Nephron (organoid): ENCODE results near the gene MAGEF1.

Source experiments
- H3K27ac Mint-ChIP-seq, 3 experiments: 2 replicates each; pipeline ENCODE4 v1.8.0; 2020; ENCODE audit warnings: mixed read lengths in 3 of 3, mild to moderate bottlenecking in 2 of 3, moderate library complexity in 1 of 3
- H3K27me3 Mint-ChIP-seq: 2 replicates; pipeline ENCODE4 v1.8.0; 2021; ENCODE audit warnings: low read depth, mild to moderate bottlenecking, moderate library complexity, mixed read lengths
- H3K36me3 Mint-ChIP-seq: 2 replicates; pipeline ENCODE4 v1.8.0; 2020; ENCODE audit warnings: low read depth, mixed read lengths
- H3K4me1 Mint-ChIP-seq: 2 replicates; pipeline ENCODE4 v1.8.0; 2020; ENCODE audit warnings: mixed read lengths
- H3K4me3 Mint-ChIP-seq, 3 experiments: 2 replicates each; pipeline ENCODE4 v1.8.0; 2020; ENCODE audit warnings: mild to moderate bottlenecking in 3 of 3, mixed read lengths in 3 of 3, moderate library complexity in 2 of 3
- H3K9me3 Mint-ChIP-seq: 2 replicates; pipeline ENCODE4 v1.8.0; 2020; ENCODE audit warnings: mixed read lengths
- TF ChIP-seq, protein P1 (sequence below), 3 experiments: fragments of 200-600 bp; sonication (generic); IDR thresholded peaks; one replicate each; pipeline ENCODE4 v1.5.0; 2021; ENCODE audit warnings: antibody characterized with exemption in 3 of 3; ENCODE audit not compliant: unreplicated experiment in 3 of 3

MAGEF1 gene

DNA sequence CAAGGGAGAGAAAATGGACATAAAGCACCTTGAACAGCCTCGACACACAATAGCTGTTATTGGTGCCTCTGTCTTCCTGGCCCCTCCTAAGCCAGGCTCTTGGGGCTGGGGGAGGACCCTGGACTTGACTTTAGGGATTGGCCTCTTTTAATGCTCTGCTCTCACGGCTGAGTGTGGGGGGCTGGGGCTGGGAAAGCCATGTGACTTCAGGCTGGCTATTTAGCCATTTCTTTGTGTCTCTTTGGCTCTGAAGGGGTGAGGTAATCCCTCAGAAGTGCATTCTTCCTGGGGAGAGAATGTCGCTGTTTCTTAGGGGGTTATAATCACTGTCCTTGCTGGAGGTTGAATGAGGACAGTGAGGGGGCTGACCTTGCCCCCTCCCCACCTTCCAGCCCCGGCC is 26.2 kb downstream of the MAGEF1 start:
- Mint-ChIP-seq H3K36me3 (no peaks in the 10 kb centered on the region), H3K9me3 (no peaks in the 10 kb centered on the region), H3K27ac (peak overlapping the region; percentile 90 to 97 (median 95)), H3K4me3 (no peak overlapping the region), H3K27me3 (no peaks in the 10 kb centered on the region), H3K4me1 (peaks cover 70% of the 10 kb centered on the region)
- TF ChIP-seq, protein P1, sequence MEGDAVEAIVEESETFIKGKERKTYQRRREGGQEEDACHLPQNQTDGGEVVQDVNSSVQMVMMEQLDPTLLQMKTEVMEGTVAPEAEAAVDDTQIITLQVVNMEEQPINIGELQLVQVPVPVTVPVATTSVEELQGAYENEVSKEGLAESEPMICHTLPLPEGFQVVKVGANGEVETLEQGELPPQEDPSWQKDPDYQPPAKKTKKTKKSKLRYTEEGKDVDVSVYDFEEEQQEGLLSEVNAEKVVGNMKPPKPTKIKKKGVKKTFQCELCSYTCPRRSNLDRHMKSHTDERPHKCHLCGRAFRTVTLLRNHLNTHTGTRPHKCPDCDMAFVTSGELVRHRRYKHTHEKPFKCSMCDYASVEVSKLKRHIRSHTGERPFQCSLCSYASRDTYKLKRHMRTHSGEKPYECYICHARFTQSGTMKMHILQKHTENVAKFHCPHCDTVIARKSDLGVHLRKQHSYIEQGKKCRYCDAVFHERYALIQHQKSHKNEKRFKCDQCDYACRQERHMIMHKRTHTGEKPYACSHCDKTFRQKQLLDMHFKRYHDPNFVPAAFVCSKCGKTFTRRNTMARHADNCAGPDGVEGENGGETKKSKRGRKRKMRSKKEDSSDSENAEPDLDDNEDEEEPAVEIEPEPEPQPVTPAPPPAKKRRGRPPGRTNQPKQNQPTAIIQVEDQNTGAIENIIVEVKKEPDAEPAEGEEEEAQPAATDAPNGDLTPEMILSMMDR (IDR thresholded peaks at IDR 0.05; ENCODE audit: unreplicated experiment in 3 of 3), result no peak

DNA sequence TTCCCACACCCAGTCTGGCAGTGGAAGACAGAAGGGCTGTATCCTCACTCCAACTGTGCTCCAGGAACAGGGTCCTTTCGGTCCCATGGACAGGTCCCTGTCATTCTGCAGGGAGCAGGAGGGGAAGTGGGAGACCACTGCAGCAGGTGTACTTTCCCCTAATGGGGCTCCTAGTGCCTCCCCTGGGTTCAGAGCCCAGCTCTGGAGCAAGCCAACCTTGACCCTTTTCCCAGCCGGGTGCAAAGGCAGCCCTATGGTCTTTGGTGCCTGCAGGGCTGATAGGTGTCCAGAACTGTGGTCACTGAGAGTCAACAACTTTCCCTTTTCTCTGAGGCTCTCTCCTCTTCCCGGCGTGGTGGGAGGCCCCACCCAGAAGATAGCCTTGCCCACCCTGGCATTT is 26.8 kb downstream of the MAGEF1 start:
- Mint-ChIP-seq H3K36me3 (no peaks in the 10 kb centered on the region), H3K4me1 (peaks cover 70% of the 10 kb centered on the region), H3K27me3 (no peaks in the 10 kb centered on the region), H3K9me3 (no peaks in the 10 kb centered on the region), H3K4me3 (no peak overlapping the region), H3K27ac (peak overlapping the region; percentile 90 to 97 (median 95))
- TF ChIP-seq, protein P1 (IDR thresholded peaks at IDR 0.05; ENCODE audit: unreplicated experiment in 3 of 3), result no peak

DNA sequence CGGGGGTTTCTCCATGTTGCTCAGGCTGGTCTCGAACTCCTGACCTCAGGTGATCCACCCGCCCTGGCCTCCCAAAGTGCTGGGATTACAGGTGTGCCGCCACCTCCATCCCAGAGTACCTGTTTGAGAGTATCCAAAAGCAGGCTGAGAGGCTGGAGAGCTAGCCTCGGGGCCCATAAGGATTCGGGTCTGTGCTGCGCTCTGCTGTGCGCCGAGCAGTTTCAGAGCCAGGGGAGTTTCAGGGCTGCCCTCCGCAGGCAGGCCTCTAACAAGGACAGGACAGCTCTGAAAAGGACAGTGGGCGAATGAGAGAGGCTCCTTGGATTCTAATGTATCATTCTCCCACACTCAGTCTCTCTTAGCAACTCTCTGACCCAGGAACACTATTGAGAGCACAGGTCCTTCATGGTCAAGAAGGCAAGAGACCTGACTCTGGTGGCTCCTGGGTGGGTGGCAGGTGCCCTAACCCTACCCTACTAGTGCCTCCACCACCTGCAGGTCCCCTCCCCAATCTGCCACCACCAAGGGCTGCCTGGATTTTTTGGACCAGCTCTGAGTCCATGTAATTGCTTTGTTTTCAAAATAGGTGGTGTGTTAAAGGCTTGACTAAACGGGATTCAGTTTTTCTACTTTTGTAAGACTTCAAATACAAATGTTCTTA is 27.8 kb downstream of the MAGEF1 start:
- H3K4me1 Mint-ChIP-seq, result peaks cover 68% of the 10 kb centered on the region
- no peaks in the 10 kb centered on the region for H3K27me3 Mint-ChIP-seq
- peak overlapping the region; percentile 90 to 97 (median 95) for H3K27ac Mint-ChIP-seq
- TF ChIP-seq, protein P1 (IDR thresholded peaks at IDR 0.05; ENCODE audit: unreplicated experiment in 3 of 3), result no peak
- no peaks in the 10 kb centered on the region for H3K9me3 Mint-ChIP-seq
- no peaks in the 10 kb centered on the region for H3K36me3 Mint-ChIP-seq
- H3K4me3 Mint-ChIP-seq, result no peak overlapping the region

DNA sequence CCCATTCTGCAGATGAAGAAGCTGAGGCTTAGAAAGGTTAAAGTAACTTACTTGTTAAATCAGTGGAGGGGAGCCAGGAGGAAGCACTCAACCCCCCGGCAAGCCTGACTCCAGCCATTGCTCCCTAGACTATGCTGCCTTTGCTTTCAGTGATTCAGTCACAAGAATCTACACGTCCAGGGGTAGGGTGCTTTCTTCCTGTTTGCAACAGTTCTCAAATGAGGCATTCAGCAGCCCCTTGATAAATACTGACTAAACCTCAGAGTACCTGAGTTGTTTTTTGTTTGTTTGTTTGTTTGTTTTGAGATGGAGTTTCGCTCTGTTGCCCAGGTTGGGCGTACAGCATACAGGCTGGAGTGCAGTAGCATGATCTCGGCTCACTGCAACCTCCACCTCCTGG is 28.6 kb downstream of the MAGEF1 start:
- Mint-ChIP-seq H3K9me3 (no peaks in the 10 kb centered on the region), H3K27me3 (no peaks in the 10 kb centered on the region), H3K27ac (peak overlapping the region; percentile 10 to 48 (median 45)), H3K4me3 (no peak overlapping the region), H3K4me1 (peaks cover 68% of the 10 kb centered on the region), H3K36me3 (no peaks in the 10 kb centered on the region)
- TF ChIP-seq, protein P1 (IDR thresholded peaks at IDR 0.05; ENCODE audit: unreplicated experiment in 3 of 3), result no peak

DNA sequence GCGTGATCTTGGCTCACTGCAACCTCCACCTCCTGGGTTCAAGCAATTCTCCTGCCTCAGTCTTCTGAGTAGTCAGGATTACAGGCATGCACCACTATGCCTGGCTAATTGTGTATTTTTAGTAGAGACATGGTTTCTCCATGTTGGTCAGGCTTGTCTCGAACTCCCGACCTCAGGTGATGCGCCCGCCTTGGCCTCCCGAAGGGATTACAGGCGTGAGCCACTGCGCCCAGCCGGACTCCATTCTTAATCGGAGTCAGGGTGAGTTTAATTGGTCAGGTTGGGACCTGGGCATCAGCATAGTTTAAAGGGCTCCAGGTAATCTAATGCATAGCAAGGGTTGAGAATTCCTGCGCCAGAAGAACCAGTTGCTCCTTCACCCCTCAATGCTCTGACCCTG is 29.2 kb downstream of the MAGEF1 start:
- peak overlapping the region; percentile 10 to 48 (median 45) for H3K27ac Mint-ChIP-seq
- no peak overlapping the region for H3K4me3 Mint-ChIP-seq
- H3K4me1 Mint-ChIP-seq, result peaks cover 66% of the 10 kb centered on the region
- TF ChIP-seq, protein P1 (IDR thresholded peaks at IDR 0.05; ENCODE audit: unreplicated experiment in 3 of 3), result no peak
- H3K27me3 Mint-ChIP-seq, result no peaks in the 10 kb centered on the region
- H3K9me3 Mint-ChIP-seq, result no peaks in the 10 kb centered on the region
- H3K36me3 Mint-ChIP-seq, result no peaks in the 10 kb centered on the region
